ENCODE results near the gene TCF7L2.

The TCF7L2 gene

GRCh38 chr10:113066561-113067312, 116.7 kb downstream of the TCF7L2 start:
- no peak for DNase-seq (ENCODE audit: low spot score)

GRCh38 chr10:113067501-113067900, 117.5 kb downstream of the TCF7L2 start:
- no peak for DNase-seq (ENCODE audit: low spot score)

- DNase-seq (ENCODE audit: low spot score): no peak
Observed at GRCh38 chr10:113068178-113068890, 118.3 kb downstream of the TCF7L2 start.

DNA sequence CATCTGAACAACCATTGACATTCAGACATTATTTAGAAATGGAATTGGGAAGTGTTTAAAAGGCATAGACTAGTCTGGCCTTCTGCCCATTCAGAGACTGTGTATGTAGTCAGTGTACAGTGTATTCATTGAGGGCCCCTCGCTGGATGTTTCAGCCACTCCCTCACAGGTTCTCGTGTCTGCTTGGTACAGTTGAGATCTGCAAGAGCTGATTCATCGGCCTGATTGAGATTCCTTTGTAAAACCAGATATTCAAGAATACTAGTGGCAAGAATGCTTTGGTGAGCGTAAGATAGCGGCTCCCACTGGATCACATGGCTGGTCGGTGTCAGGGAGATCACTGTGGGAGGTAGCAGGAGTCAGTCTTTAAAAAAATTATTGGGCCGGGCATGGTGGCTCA, 119.5 kb downstream of the TCF7L2 start:
- no peak for DNase-seq (ENCODE audit: low spot score)

DNA sequence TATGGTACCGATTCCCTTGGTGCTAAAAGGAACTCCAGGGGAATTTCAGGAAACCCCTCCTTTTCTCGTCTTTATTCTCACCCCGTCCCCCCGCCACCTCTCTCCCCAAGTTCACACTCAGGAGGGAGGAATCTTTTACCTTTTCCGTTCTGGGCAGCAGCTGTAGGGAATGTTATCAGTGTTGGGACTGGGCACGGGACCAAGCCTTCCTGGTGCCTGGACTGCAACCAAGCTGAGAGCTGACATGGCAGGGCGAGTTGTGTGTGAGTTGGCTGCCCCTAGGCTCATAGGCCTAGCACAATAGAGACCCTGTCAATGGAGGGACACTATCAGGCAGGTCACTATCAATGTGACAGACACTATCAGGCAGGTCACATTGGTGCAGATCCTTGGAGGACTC, 121.4 kb downstream of the TCF7L2 start:
- DNase-seq (ENCODE audit: low spot score): no peak

- no peak for DNase-seq (ENCODE audit: low spot score)
Observed at GRCh38 chr10:113073549-113074189, 123.6 kb downstream of the TCF7L2 start.

DNA sequence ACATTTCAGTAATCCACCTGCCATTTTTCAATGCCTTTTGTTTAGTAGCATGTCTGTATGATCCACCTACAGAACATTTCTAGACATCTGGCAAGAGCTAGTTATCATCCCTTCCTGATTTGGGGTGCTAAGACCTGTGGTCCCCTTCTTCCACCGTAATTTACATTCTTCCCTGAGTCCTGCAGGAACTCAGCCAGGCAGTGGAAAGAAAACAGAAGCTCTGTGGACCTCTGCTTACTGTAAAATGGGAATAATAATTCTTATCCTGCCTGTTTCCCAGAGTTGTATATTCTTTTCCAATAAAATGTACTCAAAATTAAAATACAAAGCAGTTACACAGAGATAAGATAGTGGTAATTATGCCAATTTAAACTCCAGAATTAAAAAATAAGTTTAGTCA, 126.9 kb downstream of the TCF7L2 start:
- no peak for DNase-seq (ENCODE audit: low spot score)

DNA sequence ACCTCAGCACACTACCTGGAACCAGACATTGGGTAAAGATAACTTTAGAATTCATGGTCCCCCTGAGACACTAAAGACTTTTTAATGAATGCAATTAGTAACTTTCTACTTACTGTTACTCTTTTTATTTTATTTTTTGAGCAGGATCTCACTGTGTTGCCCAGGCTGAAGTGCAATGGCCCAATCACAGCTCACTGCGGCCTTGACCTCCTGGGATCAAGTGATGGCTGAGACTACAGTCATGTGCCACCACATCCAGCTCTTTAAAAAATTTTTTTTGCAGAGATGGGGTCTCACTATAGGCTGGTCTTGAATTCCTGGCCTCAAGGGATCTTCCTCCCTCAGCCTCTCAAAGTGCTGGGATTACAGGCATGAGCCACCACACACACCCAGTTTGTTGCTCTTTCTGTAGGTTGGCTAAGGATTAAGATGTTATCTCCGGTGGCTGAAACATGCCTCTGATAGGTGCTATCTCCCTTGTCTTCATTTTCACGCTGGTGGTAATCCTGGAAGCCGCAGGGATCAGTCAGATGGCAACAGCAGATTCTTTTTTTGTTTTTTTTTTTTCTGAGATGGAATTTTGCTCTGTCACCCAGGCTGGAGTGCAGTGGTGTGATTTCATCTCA, 128.3 kb downstream of the TCF7L2 start:
- DNase-seq (ENCODE audit: low spot score): no peak

DNA sequence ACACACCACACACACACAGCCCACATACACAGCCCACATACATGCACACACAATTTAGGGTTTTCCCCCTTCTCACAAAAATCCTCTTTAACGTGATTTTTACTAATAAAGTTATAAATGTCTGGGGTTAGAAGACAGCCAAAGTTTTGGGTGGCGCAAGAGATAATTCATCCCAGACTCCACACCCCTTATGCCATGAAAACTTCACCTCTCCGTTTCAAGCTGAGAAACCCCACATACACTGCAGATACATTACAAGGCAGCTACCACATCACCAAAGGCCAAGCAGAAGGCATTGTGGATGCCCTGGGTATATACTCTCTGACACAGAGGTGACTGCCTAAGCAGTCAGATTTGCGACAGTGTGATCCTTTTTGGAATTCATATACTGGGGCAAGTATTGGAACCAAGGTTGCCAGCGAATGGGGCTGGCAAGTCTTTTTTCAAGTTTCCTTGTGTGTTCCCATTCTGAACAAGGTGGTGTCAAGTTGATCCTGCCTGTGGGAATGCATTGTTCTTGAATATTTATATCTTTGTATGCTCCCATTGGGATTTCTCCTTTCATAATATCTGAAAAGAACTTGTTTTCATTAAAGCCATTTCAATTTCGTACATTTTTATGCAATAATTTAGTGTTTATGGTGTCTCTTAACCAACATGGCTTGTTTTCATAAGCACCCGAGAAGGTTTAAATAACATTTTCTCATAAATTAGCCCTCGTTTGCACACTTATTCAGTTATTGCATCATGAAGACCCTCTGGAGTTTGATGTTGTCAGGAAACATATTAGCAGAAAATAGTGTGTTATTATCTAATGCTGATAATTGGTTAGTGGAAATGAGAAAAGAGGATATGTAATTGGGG, 130.2 kb downstream of the TCF7L2 start:
- DNase-seq (ENCODE audit: low spot score): no peak

GRCh38 chr10:113080925-113081229, 130.8 kb downstream of the TCF7L2 start:
- DNase-seq (ENCODE audit: low spot score): no peak

GRCh38 chr10:113084031-113084430, 134.0 kb downstream of the TCF7L2 start:
- DNase-seq (ENCODE audit: low spot score): no peak

DNA sequence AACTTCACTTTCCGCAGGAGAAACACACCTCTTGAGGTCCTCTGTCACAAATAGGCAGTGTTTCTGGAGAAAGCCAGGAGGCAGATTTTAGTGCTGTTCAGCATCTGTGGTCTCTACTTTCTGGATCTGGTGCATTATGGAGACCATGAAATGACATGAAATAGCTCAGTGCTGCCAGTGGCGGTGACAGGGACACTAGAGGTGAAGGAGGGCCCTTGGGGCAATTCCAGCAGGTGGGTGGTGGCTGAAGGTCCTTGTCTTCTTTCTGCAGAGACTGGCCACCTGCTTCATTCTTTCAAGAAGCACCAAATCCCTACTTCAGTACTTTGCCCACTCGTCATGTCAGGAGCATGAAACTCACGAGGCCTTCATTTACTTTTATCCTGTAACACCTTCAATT, 135.7 kb downstream of the TCF7L2 start:
- no peak for DNase-seq (ENCODE audit: low spot score)

- no peak for DNase-seq (ENCODE audit: low spot score)
Observed at GRCh38 chr10:113086282-113086681, 136.2 kb downstream of the TCF7L2 start.

GRCh38 chr10:113087165-113088029, 137.3 kb downstream of the TCF7L2 start:
- no peak for DNase-seq (ENCODE audit: low spot score)

GRCh38 chr10:113088194-113088593, 138.1 kb downstream of the TCF7L2 start:
- DNase-seq (ENCODE audit: low spot score): no peak

- DNase-seq (ENCODE audit: low spot score): no peak
Observed at GRCh38 chr10:113089551-113089950, 139.5 kb downstream of the TCF7L2 start.

DNA sequence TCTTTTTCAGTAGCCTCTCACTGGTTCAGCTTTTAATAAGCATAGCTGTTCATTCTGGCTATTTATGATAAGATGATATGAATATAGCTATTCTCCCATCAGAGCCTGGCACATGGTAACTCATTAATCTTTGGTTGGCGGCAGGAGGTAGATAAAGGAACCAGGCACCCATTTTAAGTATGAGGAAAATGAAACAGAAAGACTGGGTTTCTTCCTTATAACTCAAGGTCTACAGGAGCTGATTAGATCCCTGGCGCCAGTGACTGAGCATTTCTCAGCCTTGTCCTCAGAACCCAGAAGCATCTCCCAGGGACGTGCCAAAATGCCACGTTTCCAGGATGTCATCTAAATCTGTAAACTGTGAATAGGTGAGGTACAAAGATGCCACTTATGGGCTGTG, 141.9 kb downstream of the TCF7L2 start:
- no peak for DNase-seq (ENCODE audit: low spot score)

- no peak for DNase-seq (ENCODE audit: low spot score)
Observed at GRCh38 chr10:113093188-113094113, 143.4 kb downstream of the TCF7L2 start.

GRCh38 chr10:113094114-113094486, 144.1 kb downstream of the TCF7L2 start:
- DNase-seq (ENCODE audit: low spot score): no peak
